ENCODE results near the gene SESTD1.

The SESTD1 gene

GRCh38 chr2:179130560-179130959 is 134.1 kb downstream of the SESTD1 start:
- no peak overlapping the region for H2BK12ac ChIP-seq (ENCODE audit: low read length)
- H3K4me2 ChIP-seq (ENCODE audit: low read length): no peak overlapping the region
- no peaks in the 10 kb centered on the region for H3K9me3 ChIP-seq (ENCODE audit: insufficient read depth, low read depth, low read length)
- H3K9ac ChIP-seq (ENCODE audit: low read length): no peak overlapping the region
- no peak overlapping the region for H3K4me3 ChIP-seq (ENCODE audit: low read depth, low read length)
- H2BK5ac ChIP-seq (ENCODE audit: low read depth, low read length, poor library complexity): no peak overlapping the region
- no peaks in the 10 kb centered on the region for H3K4me1 ChIP-seq (ENCODE audit: control insufficient read depth in 1 of 2, insufficient read depth in 2 of 2, low read length in 2 of 2)
- no peak overlapping the region for H2AFZ ChIP-seq (ENCODE audit: insufficient read depth, low read length, poor library complexity)
- H3K27ac ChIP-seq (ENCODE audit: low read depth, low read length): no peak overlapping the region
- H3K18ac ChIP-seq (ENCODE audit: low read length): no peak overlapping the region
- no peak overlapping the region for H3K23ac ChIP-seq (ENCODE audit: low read length)
- no peak overlapping the region for H2BK120ac ChIP-seq (ENCODE audit: insufficient read depth, low read length, poor library complexity)
- no peak overlapping the region for H4K8ac ChIP-seq (ENCODE audit: low read depth, low read length)
- H3K27me3 ChIP-seq (ENCODE audit: insufficient read depth, low read length): no peaks in the 10 kb centered on the region
- H3K4ac ChIP-seq (ENCODE audit: low read depth, low read length): no peak overlapping the region
- no peak overlapping the region for H4K12ac ChIP-seq (ENCODE audit: low read depth, low read length)
- no peaks in the 10 kb centered on the region for H3K79me1 ChIP-seq (ENCODE audit: low read length)
- H3K14ac ChIP-seq (ENCODE audit: low read length): no peak overlapping the region
- peaks cover 0 to 2% of the 10 kb centered on the region in 2 experiments for H3K36me3 ChIP-seq (ENCODE audit: control insufficient read depth in 1 of 2, insufficient read depth in 2 of 2, low read length in 2 of 2)
- no peak overlapping the region for H4K91ac ChIP-seq (ENCODE audit: low read depth, low read length)
- DNase-seq: no peak
- H3K79me2 ChIP-seq (ENCODE audit: control insufficient read depth, insufficient read depth, low read length, poor library complexity): no peaks in the 10 kb centered on the region
- no peak overlapping the region for H2AK5ac ChIP-seq (ENCODE audit: low read length)

GRCh38 chr2:179129574-179130238 is 134.9 kb downstream of the SESTD1 start:
- Histone ChIP-seq H3K4me1 (ENCODE audit: control insufficient read depth in 1 of 2, insufficient read depth in 2 of 2, low read length in 2 of 2) (no peaks in the 10 kb centered on the region), H2BK5ac (ENCODE audit: low read depth, low read length, poor library complexity) (no peak overlapping the region), H3K27ac (ENCODE audit: low read depth, low read length) (no peak overlapping the region), H3K36me3 (ENCODE audit: control insufficient read depth in 1 of 2, insufficient read depth in 2 of 2, low read length in 2 of 2) (peaks cover 0 to 2% of the 10 kb centered on the region in 2 experiments), H3K18ac (ENCODE audit: low read length) (no peak overlapping the region), H3K14ac (ENCODE audit: low read length) (no peak overlapping the region), H3K9ac (ENCODE audit: low read length) (no peak overlapping the region), H4K12ac (ENCODE audit: low read depth, low read length) (no peak overlapping the region), H2BK120ac (ENCODE audit: insufficient read depth, low read length, poor library complexity) (no peak overlapping the region), H3K9me3 (ENCODE audit: insufficient read depth, low read depth, low read length) (no peaks in the 10 kb centered on the region), H3K79me1 (ENCODE audit: low read length) (no peaks in the 10 kb centered on the region), H4K8ac (ENCODE audit: low read depth, low read length) (no peak overlapping the region), H2AFZ (ENCODE audit: insufficient read depth, low read length, poor library complexity) (no peak overlapping the region), H2AK5ac (ENCODE audit: low read length) (no peak overlapping the region), H3K4me3 (ENCODE audit: low read depth, low read length) (no peak overlapping the region), H3K4me2 (ENCODE audit: low read length) (no peak overlapping the region), H3K27me3 (ENCODE audit: insufficient read depth, low read length) (no peaks in the 10 kb centered on the region), H4K91ac (ENCODE audit: low read depth, low read length) (no peak overlapping the region), H3K79me2 (ENCODE audit: control insufficient read depth, insufficient read depth, low read length, poor library complexity) (no peaks in the 10 kb centered on the region), H2BK12ac (ENCODE audit: low read length) (no peak overlapping the region), H3K4ac (ENCODE audit: low read depth, low read length) (no peak overlapping the region), H3K23ac (ENCODE audit: low read length) (no peak overlapping the region)
- DNase-seq: peak in 1 of 2 donors; percentile 10
- no CpG with 5 or more reads among the region's 1 CpG for WGBS (ENCODE audit: extremely low coverage, insufficient coverage, insufficient read length)

GRCh38 chr2:179125404-179125803 is 139.2 kb downstream of the SESTD1 start:
- Histone ChIP-seq H3K14ac (ENCODE audit: low read length) (no peak overlapping the region), H3K27me3 (ENCODE audit: insufficient read depth, low read length) (no peaks in the 10 kb centered on the region), H3K4me2 (ENCODE audit: low read length) (no peak overlapping the region), H2BK120ac (ENCODE audit: insufficient read depth, low read length, poor library complexity) (no peak overlapping the region), H3K36me3 (ENCODE audit: control insufficient read depth in 1 of 2, insufficient read depth in 2 of 2, low read length in 2 of 2) (peaks cover 1 to 2% of the 10 kb centered on the region in 2 experiments), H2AK5ac (ENCODE audit: low read length) (no peak overlapping the region), H2BK12ac (ENCODE audit: low read length) (no peak overlapping the region), H2BK5ac (ENCODE audit: low read depth, low read length, poor library complexity) (no peak overlapping the region), H3K4ac (ENCODE audit: low read depth, low read length) (no peak overlapping the region), H3K9ac (ENCODE audit: low read length) (no peak overlapping the region), H3K18ac (ENCODE audit: low read length) (no peak overlapping the region), H4K91ac (ENCODE audit: low read depth, low read length) (no peak overlapping the region), H3K4me3 (ENCODE audit: low read depth, low read length) (no peak overlapping the region), H3K9me3 (ENCODE audit: insufficient read depth, low read depth, low read length) (no peaks in the 10 kb centered on the region), H2AFZ (ENCODE audit: insufficient read depth, low read length, poor library complexity) (no peak overlapping the region), H3K79me1 (ENCODE audit: low read length) (no peaks in the 10 kb centered on the region), H4K12ac (ENCODE audit: low read depth, low read length) (no peak overlapping the region), H3K4me1 (ENCODE audit: control insufficient read depth in 1 of 2, insufficient read depth in 2 of 2, low read length in 2 of 2) (no peaks in the 10 kb centered on the region), H3K23ac (ENCODE audit: low read length) (no peak overlapping the region), H3K27ac (ENCODE audit: low read depth, low read length) (no peak overlapping the region), H3K79me2 (ENCODE audit: control insufficient read depth, insufficient read depth, low read length, poor library complexity) (no peaks in the 10 kb centered on the region), H4K8ac (ENCODE audit: low read depth, low read length) (no peak overlapping the region)
- WGBS (ENCODE audit: extremely low coverage, insufficient coverage, insufficient read length): no CpG with 5 or more reads among the region's 3 CpGs
- DNase-seq: no peak

- Histone ChIP-seq H3K14ac (ENCODE audit: low read length) (no peak overlapping the region), H3K18ac (ENCODE audit: low read length) (no peak overlapping the region), H3K23ac (ENCODE audit: low read length) (no peak overlapping the region), H3K79me1 (ENCODE audit: low read length) (no peaks in the 10 kb centered on the region), H2AFZ (ENCODE audit: insufficient read depth, low read length, poor library complexity) (no peak overlapping the region), H3K27ac (ENCODE audit: low read depth, low read length) (no peak overlapping the region), H3K4me3 (ENCODE audit: low read depth, low read length) (no peak overlapping the region), H4K91ac (ENCODE audit: low read depth, low read length) (no peak overlapping the region), H2BK120ac (ENCODE audit: insufficient read depth, low read length, poor library complexity) (no peak overlapping the region), H3K27me3 (ENCODE audit: insufficient read depth, low read length) (no peaks in the 10 kb centered on the region), H3K79me2 (ENCODE audit: control insufficient read depth, insufficient read depth, low read length, poor library complexity) (no peaks in the 10 kb centered on the region), H3K9me3 (ENCODE audit: insufficient read depth, low read depth, low read length) (no peaks in the 10 kb centered on the region), H2AK5ac (ENCODE audit: low read length) (no peak overlapping the region), H3K36me3 (ENCODE audit: control insufficient read depth in 1 of 2, insufficient read depth in 2 of 2, low read length in 2 of 2) (peaks cover 1 to 2% of the 10 kb centered on the region in 2 experiments), H2BK12ac (ENCODE audit: low read length) (no peak overlapping the region), H3K4me2 (ENCODE audit: low read length) (no peak overlapping the region), H3K4ac (ENCODE audit: low read depth, low read length) (no peak overlapping the region), H2BK5ac (ENCODE audit: low read depth, low read length, poor library complexity) (no peak overlapping the region), H3K9ac (ENCODE audit: low read length) (no peak overlapping the region), H4K8ac (ENCODE audit: low read depth, low read length) (no peak overlapping the region), H4K12ac (ENCODE audit: low read depth, low read length) (no peak overlapping the region), H3K4me1 (ENCODE audit: control insufficient read depth in 1 of 2, insufficient read depth in 2 of 2, low read length in 2 of 2) (no peaks in the 10 kb centered on the region)
- peak; percentile 3 to 51 for DNase-seq
- WGBS (ENCODE audit: extremely low coverage, insufficient coverage, insufficient read length): no CpG with 5 or more reads among the region's 3 CpGs
These were observed 140.3 kb downstream of the SESTD1 start for GRCh38 chr2:179124282-179124681.

Data from trophoblast cell (in vitro differentiated cells and primary cell).